Ishikawa (cell line): ENCODE measurements around the gene ZHX3.

ENCODE experiments used
- CEBPB ChIP-seq: IDR thresholded peaks from 2 replicates; pipeline ENCODE4 v1.6.1; 2012
- EGR1 ChIP-seq: IDR thresholded peaks from 2 replicates; pipeline ENCODE4 v1.6.1; 2012
- RAD21 ChIP-seq: IDR thresholded peaks from 2 replicates; pipeline ENCODE4 v1.6.1; 2012; ENCODE audit warnings: low read depth
- TF ChIP-seq, protein P1 (sequence below): IDR thresholded peaks from 2 replicates; pipeline ENCODE4 v1.6.1; 2012; ENCODE audit warnings: low read depth, mild to moderate bottlenecking
- TF ChIP-seq, protein P2 (sequence below): IDR thresholded peaks from 2 replicates; pipeline ENCODE4 v1.6.1; 2012

DNA sequence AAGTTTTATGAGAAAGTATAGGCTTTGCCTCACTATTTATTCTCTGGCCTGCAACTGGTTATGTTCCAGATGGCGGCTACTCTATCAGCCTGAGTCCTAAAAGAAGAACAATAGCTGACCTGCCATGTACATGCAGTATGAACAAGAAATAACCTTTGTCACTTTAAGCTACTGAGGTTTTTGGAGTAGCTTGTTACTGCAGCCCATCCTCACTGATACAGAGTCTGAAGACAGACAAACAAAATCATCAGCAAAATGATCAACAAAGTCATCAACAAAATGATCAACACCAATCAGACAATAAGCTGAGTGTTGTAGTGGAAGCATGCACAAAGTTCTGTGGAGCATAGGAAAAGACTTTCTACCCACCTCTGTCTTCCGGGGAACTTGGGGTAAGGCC lies 97.7 kb downstream of the ZHX3 start:
- TF ChIP-seq, protein P1, sequence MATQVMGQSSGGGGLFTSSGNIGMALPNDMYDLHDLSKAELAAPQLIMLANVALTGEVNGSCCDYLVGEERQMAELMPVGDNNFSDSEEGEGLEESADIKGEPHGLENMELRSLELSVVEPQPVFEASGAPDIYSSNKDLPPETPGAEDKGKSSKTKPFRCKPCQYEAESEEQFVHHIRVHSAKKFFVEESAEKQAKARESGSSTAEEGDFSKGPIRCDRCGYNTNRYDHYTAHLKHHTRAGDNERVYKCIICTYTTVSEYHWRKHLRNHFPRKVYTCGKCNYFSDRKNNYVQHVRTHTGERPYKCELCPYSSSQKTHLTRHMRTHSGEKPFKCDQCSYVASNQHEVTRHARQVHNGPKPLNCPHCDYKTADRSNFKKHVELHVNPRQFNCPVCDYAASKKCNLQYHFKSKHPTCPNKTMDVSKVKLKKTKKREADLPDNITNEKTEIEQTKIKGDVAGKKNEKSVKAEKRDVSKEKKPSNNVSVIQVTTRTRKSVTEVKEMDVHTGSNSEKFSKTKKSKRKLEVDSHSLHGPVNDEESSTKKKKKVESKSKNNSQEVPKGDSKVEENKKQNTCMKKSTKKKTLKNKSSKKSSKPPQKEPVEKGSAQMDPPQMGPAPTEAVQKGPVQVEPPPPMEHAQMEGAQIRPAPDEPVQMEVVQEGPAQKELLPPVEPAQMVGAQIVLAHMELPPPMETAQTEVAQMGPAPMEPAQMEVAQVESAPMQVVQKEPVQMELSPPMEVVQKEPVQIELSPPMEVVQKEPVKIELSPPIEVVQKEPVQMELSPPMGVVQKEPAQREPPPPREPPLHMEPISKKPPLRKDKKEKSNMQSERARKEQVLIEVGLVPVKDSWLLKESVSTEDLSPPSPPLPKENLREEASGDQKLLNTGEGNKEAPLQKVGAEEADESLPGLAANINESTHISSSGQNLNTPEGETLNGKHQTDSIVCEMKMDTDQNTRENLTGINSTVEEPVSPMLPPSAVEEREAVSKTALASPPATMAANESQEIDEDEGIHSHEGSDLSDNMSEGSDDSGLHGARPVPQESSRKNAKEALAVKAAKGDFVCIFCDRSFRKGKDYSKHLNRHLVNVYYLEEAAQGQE: no peak
- TF ChIP-seq, protein P2, sequence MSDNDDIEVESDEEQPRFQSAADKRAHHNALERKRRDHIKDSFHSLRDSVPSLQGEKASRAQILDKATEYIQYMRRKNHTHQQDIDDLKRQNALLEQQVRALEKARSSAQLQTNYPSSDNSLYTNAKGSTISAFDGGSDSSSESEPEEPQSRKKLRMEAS: no peak
- no peak for TF ChIP-seq CEBPB
- TF ChIP-seq RAD21: no peak
- TF ChIP-seq EGR1: no peak
